Measurements from ENCODE around the gene CORO6.

Gene CORO6

GRCh38 chr17:29582254-29582765 is 40.4 kb downstream of the CORO6 start:
- Histone ChIP-seq H3K27me3 (replicated peaks) (no peaks in the 10 kb centered on the region), H3K36me3 (replicated peaks) (peaks cover 33% of the 10 kb centered on the region), H3K27ac (no peak overlapping the region), H3K4me3 (ENCODE audit: low read depth, low read length) (no peak overlapping the region)
- in situ Hi-C loops (cut with HindIII; ENCODE audit: low pct_ligation_motif_present, low sequenced_read_pairs), result no loop called here
- no peak for TF ChIP-seq CTCF (IDR thresholded peaks at IDR 0.05; ENCODE audit: low read depth, low read length, missing control alignments)
- DNase-seq, result no peak

GRCh38 chr17:29581583-29582253 is 41.0 kb downstream of the CORO6 start:
- no peak for TF ChIP-seq CTCF (IDR thresholded peaks at IDR 0.05; ENCODE audit: low read depth, low read length, missing control alignments)
- H3K36me3 ChIP-seq (replicated peaks), result peaks cover 38% of the 10 kb centered on the region
- in situ Hi-C loops (cut with HindIII; ENCODE audit: low pct_ligation_motif_present, low sequenced_read_pairs), result no loop called here
- H3K27me3 ChIP-seq (replicated peaks), result no peaks in the 10 kb centered on the region
- no peak overlapping the region for H3K4me3 ChIP-seq (ENCODE audit: low read depth, low read length)
- DNase-seq, result no peak
- H3K27ac ChIP-seq, result no peak overlapping the region

GRCh38 chr17:29579866-29580771 is 42.6 kb downstream of the CORO6 start:
- peak; percentile 67 for DNase-seq
- peaks cover 54% of the 10 kb centered on the region for H3K36me3 ChIP-seq (replicated peaks)
- no peaks in the 10 kb centered on the region for H3K27me3 ChIP-seq (replicated peaks)
- no peak overlapping the region for H3K4me3 ChIP-seq (ENCODE audit: low read depth, low read length)
- H3K27ac ChIP-seq, result no peak overlapping the region
- TF ChIP-seq CTCF (IDR thresholded peaks at IDR 0.05; ENCODE audit: low read depth, low read length, missing control alignments), result peak; percentile 92
- in situ Hi-C loops (cut with HindIII; ENCODE audit: low pct_ligation_motif_present, low sequenced_read_pairs), result no loop called here

GRCh38 chr17:29578626-29579485 is 43.9 kb downstream of the CORO6 start:
- H3K36me3 ChIP-seq (replicated peaks), result peaks cover 61% of the 10 kb centered on the region
- TF ChIP-seq CTCF (IDR thresholded peaks at IDR 0.05; ENCODE audit: low read depth, low read length, missing control alignments), result no peak
- DNase-seq, result no peak
- H3K4me3 ChIP-seq (ENCODE audit: low read depth, low read length), result no peak overlapping the region
- in situ Hi-C loops (cut with HindIII; ENCODE audit: low pct_ligation_motif_present, low sequenced_read_pairs), result no loop called here
- H3K27ac ChIP-seq, result no peak overlapping the region
- H3K27me3 ChIP-seq (replicated peaks), result no peaks in the 10 kb centered on the region

GRCh38 chr17:29577385-29578211 is 45.1 kb downstream of the CORO6 start:
- in situ Hi-C loops (cut with HindIII; ENCODE audit: low pct_ligation_motif_present, low sequenced_read_pairs), result no loop called here

More at GRCh38 chr17:29577385-29578211, 45.1 kb downstream of the CORO6 start:
- peaks cover 56% of the 10 kb centered on the region for H3K36me3 ChIP-seq (replicated peaks)
- no peak overlapping the region for H3K4me3 ChIP-seq (ENCODE audit: low read depth, low read length)
- H3K27ac ChIP-seq, result no peak overlapping the region
- no peaks in the 10 kb centered on the region for H3K27me3 ChIP-seq (replicated peaks)
- no peak for DNase-seq
- no peak for TF ChIP-seq CTCF (IDR thresholded peaks at IDR 0.05; ENCODE audit: low read depth, low read length, missing control alignments)
